GM21367 (cell line): ENCODE results near the gene HIGD2A.
"Not testable (repeated sequence)": the region's sequence is repeated elsewhere in the genome, so short reads cannot be mapped to it uniquely, and the experiment has no call there.

Experiments used
- ATAC-seq: cut with Tn5 transposase; IDR thresholded peaks from one replicate; pipeline ENCODE4 v1.9.1; 2021; ENCODE audit not compliant: unreplicated experiment

Gene HIGD2A

GRCh38 chr5:176394096-176394495 lies 5.5 kb downstream of the HIGD2A start:
- no peak for ATAC-seq

GRCh38 chr5:176394881-176395675 lies 6.5 kb downstream of the HIGD2A start:
- no peak for ATAC-seq

GRCh38 chr5:176396330-176396729 lies 7.8 kb downstream of the HIGD2A start:
- no peak for ATAC-seq

GRCh38 chr5:176397736-176398420 lies 9.3 kb downstream of the HIGD2A start:
- no peak for ATAC-seq

- no peak for ATAC-seq
Measured at GRCh38 chr5:176400382-176401156, 12.0 kb downstream of the HIGD2A start.

GRCh38 chr5:176401281-176402205 lies 13.0 kb downstream of the HIGD2A start:
- no peak for ATAC-seq

GRCh38 chr5:176405656-176406435 lies 17.3 kb downstream of the HIGD2A start:
- ATAC-seq: no peak

GRCh38 chr5:176406436-176407052 lies 18.0 kb downstream of the HIGD2A start:
- no peak for ATAC-seq

- ATAC-seq: no peak
Measured at GRCh38 chr5:176407456-176408251, 19.1 kb downstream of the HIGD2A start.

- ATAC-seq: not testable (repeated sequence)
Measured at GRCh38 chr5:176408252-176408573, 19.7 kb downstream of the HIGD2A start.

GRCh38 chr5:176408590-176408989 lies 20.0 kb downstream of the HIGD2A start:
- no peak for ATAC-seq

- no peak for ATAC-seq
Measured at GRCh38 chr5:176409765-176410164, 21.2 kb downstream of the HIGD2A start.

GRCh38 chr5:176410486-176411180 lies 22.1 kb downstream of the HIGD2A start:
- no peak for ATAC-seq

GRCh38 chr5:176412517-176413254 lies 24.1 kb downstream of the HIGD2A start:
- no peak for ATAC-seq

- no peak for ATAC-seq
Measured at GRCh38 chr5:176413255-176413565, 24.7 kb downstream of the HIGD2A start.

GRCh38 chr5:176413709-176414191 lies 25.2 kb downstream of the HIGD2A start:
- ATAC-seq: no peak

GRCh38 chr5:176414704-176415103 lies 26.2 kb downstream of the HIGD2A start:
- no peak for ATAC-seq
